SH-SY5Y (cell line): ENCODE results near the gene EIF3I.

Experiments used
- GATA2 ChIP-seq: IDR thresholded peaks from 2 replicates; pipeline ENCODE4 v1.6.1; 2011; ENCODE audit warnings: mild to moderate bottlenecking, low read depth, low read length
- GATA3 ChIP-seq: IDR thresholded peaks from 2 replicates; pipeline ENCODE4 v1.6.1; 2011; ENCODE audit warnings: low read depth, mild to moderate bottlenecking, low read length, moderate library complexity

Gene EIF3I

GRCh38 chr1:32234792-32235191, 12.6 kb downstream of the EIF3I start:
- TF ChIP-seq GATA2 (no peak), GATA3 (no peak)

GRCh38 chr1:32239337-32239736, 17.1 kb downstream of the EIF3I start:
- TF ChIP-seq GATA2: no peak
- no peak for TF ChIP-seq GATA3

GRCh38 chr1:32239790-32240139, 17.6 kb downstream of the EIF3I start:
- no peak for TF ChIP-seq GATA3
- no peak for TF ChIP-seq GATA2

- TF ChIP-seq GATA2 (no peak), GATA3 (no peak)
Measured at GRCh38 chr1:32240140-32240951, 18.1 kb downstream of the EIF3I start.

- TF ChIP-seq GATA2: no peak
- TF ChIP-seq GATA3: no peak
Measured at GRCh38 chr1:32241001-32241763, 19.0 kb downstream of the EIF3I start.

- TF ChIP-seq GATA2 (no peak), GATA3 (no peak)
Measured at GRCh38 chr1:32242341-32242851, 20.2 kb downstream of the EIF3I start.

- TF ChIP-seq GATA2 (no peak), GATA3 (no peak)
Measured at GRCh38 chr1:32246888-32247273, 24.7 kb downstream of the EIF3I start, which contains the start of gene FAM167B. Gene FAM167B, plus strand, starts transcription at chr1:32247222. Its CDS starts 200 bp downstream, at chr1:32247422.

- no peak for TF ChIP-seq GATA3
- TF ChIP-seq GATA2: no peak
Measured at GRCh38 chr1:32247452-32247851, 25.2 kb downstream of the EIF3I start.

- no peak for TF ChIP-seq GATA3
- no peak for TF ChIP-seq GATA2
Measured at GRCh38 chr1:32247983-32248889, 26.0 kb downstream of the EIF3I start.

GRCh38 chr1:32249831-32250525, 27.8 kb downstream of the EIF3I start:
- TF ChIP-seq GATA3 (no peak), GATA2 (no peak)

GRCh38 chr1:32250893-32251716, 28.9 kb downstream of the EIF3I start, which contains the start of gene LCK:
Gene LCK, plus strand, starts transcription at chr1:32251265. Its CDS starts 23,065 bp downstream, at chr1:32274330.
- TF ChIP-seq GATA2: no peak
- no peak for TF ChIP-seq GATA3
